Endothelial cell of umbilical vein (primary cell): Measurements from ENCODE around the gene TRAF3IP1. TPM values are rescaled to one million over a fixed set of nuclear protein-coding genes. Genes with fewer than 3 reads are reported as not detected.

Experiments
- BruUV-seq: library from RNA; stranded (reverse); fragments of 400-500 nt; replicated peaks from 2 replicates; lab custom pipeline; 2021; lab: Mats Ljungman, UMichigan
- CTCF ChIA-PET: fragments of 300-600, 350-600 bp; sonication (Branson Sonifier 250); formaldehyde crosslinking; loops from one replicate; lab custom pipeline; 2021; ENCODE audit warnings: antibody characterized with exemption, inconsistent platforms; lab: Charles Lee
- POLR2A ChIA-PET: fragments of 300-600, 350-600 bp; sonication (Branson Sonifier 250); formaldehyde crosslinking; loops from one replicate; lab custom pipeline; 2021; ENCODE audit warnings: antibody characterized with exemption, inconsistent platforms; lab: Charles Lee
- DNase-seq: peaks from one replicate; pipeline ENCODE4 v3.0.0-alpha.2; 2011; ENCODE audit warnings: low read depth, low spot score
- FAIRE-seq: peaks from 2 replicates; lab custom pipeline; 2011; peaks lifted over from hg19 to GRCh38; lab: Jason Lieb, UNC
- H2AFZ ChIP-seq: 2 replicates; pipeline ENCODE4 v1.6.0; 2012; ENCODE audit warnings: low read depth, low read length, control low read depth, inconsistent platforms
- H3K27ac ChIP-seq: 2 replicates; pipeline ENCODE4 v1.5.1; 2011; ENCODE audit warnings: low read depth, mild to moderate bottlenecking, control low read depth, low read length, moderate library complexity; ENCODE audit not compliant: insufficient read depth
- H3K27me3 ChIP-seq, 2 experiments: 2 replicates each; pipeline versions ENCODE4 v1.6.0 to v1.6.1; 2011; ENCODE audit warnings: low read length in 2 of 2, mixed read lengths in 1 of 2; ENCODE audit not compliant: control insufficient read depth in 2 of 2, insufficient read depth in 2 of 2
- H3K36me3 ChIP-seq, 2 experiments: 2 replicates in 1 of 2; 3 replicates in 1 of 2; pipeline ENCODE4 v1.5.1; 2011; ENCODE audit warnings: low read length in 2 of 2, mild to moderate bottlenecking in 1 of 2, moderate library complexity in 1 of 2; ENCODE audit not compliant: control insufficient read depth in 2 of 2, insufficient read depth in 2 of 2; ENCODE audit errors: extremely low read depth in 1 of 2
- H3K4me1 ChIP-seq: 3 replicates; pipeline ENCODE4 v1.5.1; 2011; ENCODE audit warnings: mild to moderate bottlenecking, low read length; ENCODE audit not compliant: control insufficient read depth, insufficient read depth; ENCODE audit errors: extremely low read depth
- H3K4me2 ChIP-seq: 2 replicates; pipeline ENCODE4 v1.6.1; 2011; ENCODE audit warnings: low read length, control low read depth, mixed read lengths; ENCODE audit not compliant: insufficient read depth
- H3K4me3 ChIP-seq, 3 experiments: fragments of 200-600 bp in 1 of 3; sonication (generic), shearing (Covaris generic) in 1 of 3; replicated peaks in 1 of 3; 2 replicates each; pipeline ENCODE4 v1.5.1; 2011 to 2016; ENCODE audit warnings: control low read depth in 3 of 3, low read length in 3 of 3, mild to moderate bottlenecking in 2 of 3, inconsistent platforms in 1 of 3, low read depth in 1 of 3, moderate library complexity in 1 of 3; ENCODE audit not compliant: insufficient read depth in 1 of 3
- H3K79me2 ChIP-seq: 2 replicates; pipeline ENCODE4 v1.6.0; 2012; ENCODE audit warnings: low read length, inconsistent platforms; ENCODE audit not compliant: control insufficient read depth, insufficient read depth
- H3K9ac ChIP-seq: replicated peaks from 2 replicates; pipeline ENCODE3; 2011; ENCODE audit warnings: low read length, control low read depth; ENCODE audit not compliant: insufficient read depth; ENCODE audit errors: extremely low read depth
- H3K9me1 ChIP-seq: replicated peaks from 3 replicates; pipeline ENCODE4 v1.6.0; 2011; ENCODE audit warnings: mild to moderate bottlenecking, low read length; ENCODE audit not compliant: control insufficient read depth, insufficient read depth; ENCODE audit errors: extremely low read depth
- H3K9me3 ChIP-seq: replicated peaks from 2 replicates; pipeline ENCODE4 v1.5.1; 2012; ENCODE audit warnings: low read length, inconsistent platforms; ENCODE audit not compliant: control insufficient read depth, insufficient read depth
- H4K20me1 ChIP-seq: replicated peaks from 2 replicates; pipeline ENCODE3; 2011; ENCODE audit warnings: mild to moderate bottlenecking, low read length; ENCODE audit not compliant: control insufficient read depth, insufficient read depth; ENCODE audit errors: extremely low read depth
- EZH2 ChIP-seq: IDR thresholded peaks from 2 replicates; pipeline ENCODE4 v1.6.1; 2012; ENCODE audit warnings: borderline replicate concordance, low read depth, mild to moderate bottlenecking, moderate library complexity, low read length, inconsistent platforms; ENCODE audit not compliant: severe bottlenecking
- FOS ChIP-seq: IDR thresholded peaks from 2 replicates; pipeline ENCODE4 v1.6.1; 2011; ENCODE audit warnings: mild to moderate bottlenecking, low read length, moderate library complexity, borderline replicate concordance; ENCODE audit not compliant: insufficient read depth
- GATA2 ChIP-seq: IDR thresholded peaks from 2 replicates; pipeline ENCODE4 v1.7.0; 2011; ENCODE audit warnings: low read depth, mild to moderate bottlenecking, moderate library complexity, mixed read lengths, low read length; ENCODE audit not compliant: insufficient read length, insufficient read depth
- JUN ChIP-seq: IDR thresholded peaks from 2 replicates; pipeline ENCODE4 v1.6.1; 2011; ENCODE audit warnings: borderline replicate concordance, low read depth; ENCODE audit not compliant: insufficient read length, insufficient read depth
- MYC ChIP-seq: IDR thresholded peaks from one replicate; pipeline ENCODE4 v1.6.1; 2011; ENCODE audit warnings: mild to moderate bottlenecking, low read depth, low read length
- POLR2A ChIP-seq: IDR thresholded peaks from 2 replicates; pipeline ENCODE4 v1.6.1; 2012; ENCODE audit warnings: low read depth, mild to moderate bottlenecking, control low read depth, low read length
- POLR2AphosphoS5 ChIP-seq: IDR thresholded peaks from 2 replicates; pipeline ENCODE4 v1.6.1; 2012; ENCODE audit warnings: low read depth, mild to moderate bottlenecking, control low read depth, low read length, moderate library complexity; ENCODE audit not compliant: insufficient read depth
- dilution Hi-C: fragments of 300-500 bp; cut with MboI; formaldehyde crosslinking; loops from one replicate; pipeline ENCODE4 v1.15.0; 2019; ENCODE audit warnings: low sequenced_read_pairs; ENCODE audit not compliant: extremely low pct_ligation_motif_present
- intact Hi-C: fragments of 100-400 bp; cut with micrococcal nuclease; formaldehyde crosslinking; loops from one replicate; pipeline ENCODE4 v1.10.0; 2022
- polyA plus RNA-seq, 4 experiments: library from polyadenylated mRNA; depleted of rRNA in 3 of 4; stranded (reverse) in 3 of 4; unstranded in 1 of 4; fragments of >200 nt; gene quantifications; 2 replicates each; pipeline versions ENCODE4 v1.2.1 to v1.2.3, GENCODE V29; 2011 to 2012; ENCODE audit warnings: missing spikeins in 1 of 4
- total RNA-seq: library from RNA; stranded (reverse); gene quantifications from 2 replicates; pipeline ENCODE4 v1.2.3, GENCODE V29; 2021
- TF ChIP-seq, protein P1 (sequence below): IDR thresholded peaks from 2 replicates; pipeline ENCODE4 v1.6.1; 2011; ENCODE audit not compliant: insufficient read depth, insufficient read length
- TF ChIP-seq, protein P2 (sequence below), 2 donors: IDR thresholded peaks; 1 replicate in 1 of 2; 2 replicates in 1 of 2; pipeline ENCODE4 v1.5.1; 2011; ENCODE audit warnings: low read length in 2 of 2, mild to moderate bottlenecking in 2 of 2, moderate library complexity in 2 of 2, control low read depth in 1 of 2, inconsistent platforms in 1 of 2, low read depth in 1 of 2; ENCODE audit not compliant: insufficient read depth in 1 of 2; ENCODE audit errors: extremely low read depth in 1 of 2

Gene TRAF3IP1
- total and polyA plus RNA-seq, 2 donors (not counting 3 experiments of a cell fraction or from before 2014, with no cell fraction given) = 3.4 to 15.9 TPM

DNA sequence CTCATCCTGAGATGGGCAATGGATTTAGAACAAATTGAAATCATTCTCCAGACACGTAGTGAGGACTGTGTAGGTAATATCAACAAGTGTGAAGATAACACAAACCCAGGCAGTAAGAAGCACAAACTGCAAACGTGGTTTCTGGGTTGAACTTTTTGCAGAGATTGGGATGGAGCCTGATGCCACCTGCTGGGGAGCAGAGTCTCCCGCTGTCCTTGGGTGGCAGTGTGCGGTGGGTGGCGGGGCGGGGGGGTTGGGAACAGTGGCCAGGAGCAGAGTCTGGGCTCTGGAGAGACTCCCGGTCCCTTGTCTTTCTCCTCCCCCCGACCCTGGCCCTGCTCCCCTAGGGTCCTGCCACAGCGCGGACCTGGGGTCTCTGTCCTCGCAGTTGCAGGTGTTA, 19.5 kb downstream of the TRAF3IP1 start:
- Histone ChIP-seq H3K4me1 (no peaks in the 10 kb centered on the region), H2AFZ (no peak overlapping the region), H3K36me3 (peaks cover 0 to 10% of the 10 kb centered on the region in 2 experiments), H4K20me1 (no peaks in the 10 kb centered on the region), H3K27ac (no peak overlapping the region), H3K9me1 (no peaks in the 10 kb centered on the region), H3K9ac (no peak overlapping the region), H3K27me3 (no peaks in the 10 kb centered on the region), H3K4me2 (no peak overlapping the region), H3K4me3 (no peak overlapping the region), H3K9me3 (no peaks in the 10 kb centered on the region), H3K79me2 (no peaks in the 10 kb centered on the region)
- DNase-seq = no peak
- no peak for TF ChIP-seq POLR2AphosphoS5
- TF ChIP-seq FOS = no peak
- TF ChIP-seq EZH2 = no peak
- no peak for TF ChIP-seq POLR2A
- no peak for TF ChIP-seq GATA2
- TF ChIP-seq, protein P1, sequence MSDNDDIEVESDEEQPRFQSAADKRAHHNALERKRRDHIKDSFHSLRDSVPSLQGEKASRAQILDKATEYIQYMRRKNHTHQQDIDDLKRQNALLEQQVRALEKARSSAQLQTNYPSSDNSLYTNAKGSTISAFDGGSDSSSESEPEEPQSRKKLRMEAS = no peak
- TF ChIP-seq MYC = no peak
- no peak for TF ChIP-seq JUN
- TF ChIP-seq, protein P2, sequence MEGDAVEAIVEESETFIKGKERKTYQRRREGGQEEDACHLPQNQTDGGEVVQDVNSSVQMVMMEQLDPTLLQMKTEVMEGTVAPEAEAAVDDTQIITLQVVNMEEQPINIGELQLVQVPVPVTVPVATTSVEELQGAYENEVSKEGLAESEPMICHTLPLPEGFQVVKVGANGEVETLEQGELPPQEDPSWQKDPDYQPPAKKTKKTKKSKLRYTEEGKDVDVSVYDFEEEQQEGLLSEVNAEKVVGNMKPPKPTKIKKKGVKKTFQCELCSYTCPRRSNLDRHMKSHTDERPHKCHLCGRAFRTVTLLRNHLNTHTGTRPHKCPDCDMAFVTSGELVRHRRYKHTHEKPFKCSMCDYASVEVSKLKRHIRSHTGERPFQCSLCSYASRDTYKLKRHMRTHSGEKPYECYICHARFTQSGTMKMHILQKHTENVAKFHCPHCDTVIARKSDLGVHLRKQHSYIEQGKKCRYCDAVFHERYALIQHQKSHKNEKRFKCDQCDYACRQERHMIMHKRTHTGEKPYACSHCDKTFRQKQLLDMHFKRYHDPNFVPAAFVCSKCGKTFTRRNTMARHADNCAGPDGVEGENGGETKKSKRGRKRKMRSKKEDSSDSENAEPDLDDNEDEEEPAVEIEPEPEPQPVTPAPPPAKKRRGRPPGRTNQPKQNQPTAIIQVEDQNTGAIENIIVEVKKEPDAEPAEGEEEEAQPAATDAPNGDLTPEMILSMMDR (IDR thresholded peaks at IDR 0.05; ENCODE audit: extremely low read depth in 1 of 2, insufficient read depth in 1 of 2, low read depth in 1 of 2, low read length in 2 of 2) = no peak
- FAIRE-seq = no peak
- intact Hi-C loops (no loop called here), dilution Hi-C loops (no loop called here)
- BruUV-seq = no TSS peak
- CTCF ChIA-PET = interaction anchor here (1.1 kb wide), 1 partner anchor 94 kb away, joined by 3 read pairs; no protein-coding TSS in a partner anchor
- POLR2A ChIA-PET = no interaction called here
